GM18870 (cell line): ENCODE measurements around the gene EXOC6B.
A peak's percentile ranks its signal among the peaks of the same experiment; 100 is the strongest.

Experiments used
- ATAC-seq: cut with Tn5 transposase; IDR thresholded peaks from one replicate; pipeline ENCODE4 v1.9.1; 2021; ENCODE audit warnings: moderate library complexity; ENCODE audit not compliant: unreplicated experiment

EXOC6B gene

GRCh38 chr2:72825257-72826155 lies at the start of gene EXOC6B:
Gene EXOC6B (minus strand): TSS chr2:72826033.
- peak; percentile 80 for ATAC-seq

GRCh38 chr2:72871880-72872279 lies 46.0 kb upstream of the EXOC6B start:
- ATAC-seq, result no peak

DNA sequence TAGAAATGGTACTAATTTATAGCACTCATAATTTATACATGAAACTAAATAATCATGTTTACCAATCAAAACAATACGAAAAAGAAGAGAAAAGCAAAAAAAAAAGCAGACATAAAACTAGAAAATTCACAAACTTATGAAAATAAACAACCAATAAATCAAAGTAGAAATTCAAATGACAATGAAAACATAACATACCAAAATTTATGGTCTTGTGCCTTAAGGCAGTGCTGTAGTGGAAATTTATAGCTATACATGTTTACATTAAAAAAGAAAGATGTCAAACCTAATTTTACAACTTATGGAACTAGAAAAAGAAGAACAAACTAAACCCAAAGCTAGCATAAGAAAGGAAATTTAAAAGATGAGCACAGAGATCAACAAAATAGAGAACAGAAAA lies 45.2 kb upstream of the EXOC6B start:
- ATAC-seq, result no peak

GRCh38 chr2:72864500-72864899 lies 38.7 kb upstream of the EXOC6B start:
- peak; percentile 74 for ATAC-seq

DNA sequence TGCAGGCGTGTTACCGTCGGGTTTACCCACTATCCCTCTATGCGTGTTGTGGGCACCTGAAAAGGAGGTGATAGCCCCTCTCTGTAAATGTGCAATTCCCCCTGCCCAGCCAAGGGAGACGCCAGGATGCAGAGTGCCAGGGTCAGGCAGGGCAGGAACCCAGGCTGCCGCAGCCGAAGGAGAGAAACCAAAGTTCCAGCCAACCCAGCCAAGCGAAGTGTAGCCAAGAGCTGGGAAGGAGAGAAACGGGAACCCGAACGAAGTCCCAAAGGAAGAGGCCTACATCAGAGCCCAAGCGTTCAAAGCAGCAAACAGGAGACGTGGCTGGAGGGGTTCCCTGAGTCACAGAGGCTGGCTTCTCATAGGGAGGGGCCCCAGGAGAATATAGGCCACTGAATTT lies 37.2 kb upstream of the EXOC6B start:
- ATAC-seq, result no peak

DNA sequence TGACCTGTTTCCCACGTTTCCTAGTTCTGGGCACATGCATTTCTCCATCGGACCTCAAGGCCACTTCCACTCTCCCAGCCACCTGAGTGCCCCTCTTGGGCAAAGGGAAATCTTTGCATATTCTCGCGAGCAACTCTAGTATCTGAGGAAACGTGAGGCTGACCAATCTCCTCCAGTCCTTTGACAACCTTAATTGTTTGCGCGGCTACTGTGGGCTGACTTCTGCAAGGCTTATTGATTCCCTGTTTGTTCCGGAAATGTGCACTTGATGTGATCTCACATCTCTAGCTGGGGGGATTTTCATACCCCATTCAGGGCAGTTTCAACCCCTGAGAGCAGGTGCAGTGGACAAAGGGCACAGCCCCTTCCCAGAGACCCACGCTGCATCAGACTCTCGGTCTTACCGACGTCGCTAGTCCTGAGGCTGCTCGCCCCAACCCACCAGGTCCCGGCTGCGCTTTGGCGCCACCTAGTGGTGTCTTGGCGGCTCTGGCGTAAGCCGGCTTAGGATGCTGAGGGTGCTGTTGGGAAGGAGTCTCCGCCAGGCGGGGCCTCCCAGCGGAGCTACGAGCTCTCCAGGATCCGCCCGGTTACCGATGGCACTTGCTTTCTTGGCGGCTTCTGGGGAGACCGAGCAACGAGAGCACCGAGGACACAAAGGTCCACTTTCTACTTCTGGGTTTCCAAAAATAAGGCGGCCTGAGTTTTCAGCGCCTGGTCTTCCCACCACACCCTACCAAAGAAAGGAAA lies 36.6 kb upstream of the EXOC6B start:
- peak; percentile 71 for ATAC-seq

- peak; percentile 53 for ATAC-seq
These were observed 34.0 kb upstream of the EXOC6B start for GRCh38 chr2:72859831-72860262.

- no peak for ATAC-seq
These were observed 25.5 kb upstream of the EXOC6B start for GRCh38 chr2:72851333-72851732.

DNA sequence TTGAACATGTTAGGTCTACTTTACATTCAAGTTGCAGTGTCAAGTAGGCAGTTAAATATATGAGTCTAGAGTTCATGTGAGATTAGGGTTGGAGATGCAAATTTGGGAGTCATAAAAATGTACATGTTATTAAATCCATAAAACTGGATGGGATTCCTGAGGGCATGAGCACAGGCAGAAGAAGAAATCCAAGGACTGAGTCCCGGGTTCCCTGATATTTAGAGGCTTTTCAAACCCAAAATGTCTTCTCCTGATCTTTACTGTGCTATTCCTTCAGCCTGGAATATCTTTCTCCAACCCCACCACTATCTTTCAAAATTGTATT lies 23.3 kb upstream of the EXOC6B start:
- ATAC-seq, result no peak

GRCh38 chr2:72848436-72849137 lies 22.8 kb upstream of the EXOC6B start:
- ATAC-seq, result no peak

DNA sequence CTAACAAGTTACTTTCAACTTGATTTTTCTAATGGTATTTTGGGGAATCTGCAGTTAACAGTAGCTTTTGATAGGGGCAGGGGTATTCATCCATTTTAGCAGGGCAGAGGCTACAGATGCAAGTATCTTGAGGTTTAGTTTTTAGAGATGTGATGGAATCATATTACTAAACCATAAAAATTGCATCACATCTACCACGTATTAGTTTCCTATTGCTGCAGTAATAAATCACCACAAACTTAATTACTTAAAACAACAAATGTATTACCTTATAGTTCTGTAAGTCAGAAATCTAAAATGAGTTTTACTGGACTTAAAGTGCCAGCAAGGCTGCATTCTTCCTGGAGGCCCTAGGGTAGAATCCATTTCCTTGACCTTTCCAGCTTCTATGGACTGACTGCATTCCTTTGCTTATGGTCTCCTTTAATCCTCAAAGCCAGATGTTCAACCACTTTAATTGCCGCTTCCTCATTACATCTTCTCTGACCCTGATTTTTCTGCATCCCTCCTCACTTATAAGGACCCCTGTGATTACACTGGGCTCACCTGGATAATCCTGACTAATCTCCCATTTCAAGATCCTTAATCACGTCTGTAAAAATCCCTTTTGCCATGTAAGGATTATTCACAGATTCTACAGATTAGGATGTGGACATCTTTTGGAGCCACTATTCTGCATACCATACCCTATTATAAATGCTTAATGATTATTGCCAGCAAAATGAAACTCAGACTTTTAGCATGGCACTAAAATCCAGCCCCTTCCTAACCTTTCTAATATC lies 21.9 kb upstream of the EXOC6B start:
- no peak for ATAC-seq

GRCh38 chr2:72846171-72847095 lies 20.6 kb upstream of the EXOC6B start:
- peak; percentile 99 for ATAC-seq

GRCh38 chr2:72843301-72843700 lies 17.5 kb upstream of the EXOC6B start:
- no peak for ATAC-seq

DNA sequence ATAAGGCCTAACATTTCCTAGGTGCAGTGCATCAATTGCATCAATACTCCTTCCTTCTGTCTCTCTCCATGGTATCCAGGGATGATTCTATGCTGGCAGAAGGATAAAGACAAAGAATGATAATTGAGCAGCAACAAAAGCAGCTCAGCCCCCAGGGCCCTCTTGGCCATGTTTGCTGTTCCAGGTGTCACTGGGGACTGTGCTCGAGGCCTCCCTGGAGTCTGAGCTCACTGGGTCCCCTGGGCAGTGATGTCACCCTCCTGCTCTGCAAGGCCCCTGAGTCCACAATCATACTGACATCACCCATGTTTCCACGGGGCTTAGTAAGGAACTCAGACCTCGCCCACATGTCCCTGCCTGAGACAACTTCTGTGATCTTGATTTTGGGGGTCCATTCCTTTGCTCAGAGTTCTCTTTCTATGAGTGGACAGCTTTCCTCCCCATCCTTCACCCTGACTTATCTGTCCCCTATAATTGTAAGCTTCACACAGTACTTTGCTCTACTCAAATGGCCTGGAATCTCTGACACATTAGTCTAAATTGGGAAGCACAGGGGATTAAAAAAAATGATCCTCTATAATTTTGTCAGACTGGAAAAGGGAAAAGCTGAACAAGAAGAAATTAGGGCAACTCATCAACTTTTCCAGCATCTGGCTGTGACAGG lies 15.8 kb upstream of the EXOC6B start:
- ATAC-seq, result no peak

DNA sequence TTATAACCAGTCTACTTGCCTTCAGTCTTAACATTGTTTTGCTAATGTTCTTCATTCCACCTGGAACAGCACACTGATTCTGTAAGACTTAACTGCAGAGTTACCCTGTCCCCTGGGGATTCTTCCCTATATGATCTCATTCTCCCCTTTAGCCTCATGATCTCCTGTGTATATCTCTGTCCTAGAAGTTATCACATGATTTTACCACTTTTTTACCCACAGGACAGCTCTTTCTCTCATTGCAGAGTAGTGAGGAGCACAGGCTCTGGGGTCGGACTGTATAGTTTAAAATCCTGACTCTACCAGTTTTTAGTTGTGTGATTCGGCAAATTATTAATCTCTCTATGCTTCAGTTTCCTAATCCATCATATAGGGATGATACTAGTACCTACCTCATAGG lies 14.2 kb upstream of the EXOC6B start:
- no peak for ATAC-seq

- no peak for ATAC-seq
These were observed 11.3 kb upstream of the EXOC6B start for GRCh38 chr2:72837171-72837570.

DNA sequence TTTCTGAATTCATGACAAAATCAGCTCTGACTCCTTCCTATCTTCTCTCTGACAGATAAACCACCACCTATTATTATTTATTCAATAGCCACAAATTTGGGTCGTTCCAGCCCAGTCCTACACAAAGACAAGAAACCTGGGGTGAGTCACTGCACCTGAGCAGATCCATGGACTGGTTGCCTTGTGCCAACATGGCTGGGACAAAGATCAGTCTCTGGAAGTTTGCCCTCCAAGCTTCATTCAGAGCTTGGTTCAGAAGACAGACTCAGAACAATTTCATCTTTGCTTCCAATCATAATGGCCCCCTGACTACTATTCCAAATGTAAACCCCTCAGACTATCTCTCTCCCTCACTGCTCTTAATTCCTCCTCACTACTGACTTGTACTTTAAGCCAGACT lies 9.6 kb upstream of the EXOC6B start:
- no peak for ATAC-seq

DNA sequence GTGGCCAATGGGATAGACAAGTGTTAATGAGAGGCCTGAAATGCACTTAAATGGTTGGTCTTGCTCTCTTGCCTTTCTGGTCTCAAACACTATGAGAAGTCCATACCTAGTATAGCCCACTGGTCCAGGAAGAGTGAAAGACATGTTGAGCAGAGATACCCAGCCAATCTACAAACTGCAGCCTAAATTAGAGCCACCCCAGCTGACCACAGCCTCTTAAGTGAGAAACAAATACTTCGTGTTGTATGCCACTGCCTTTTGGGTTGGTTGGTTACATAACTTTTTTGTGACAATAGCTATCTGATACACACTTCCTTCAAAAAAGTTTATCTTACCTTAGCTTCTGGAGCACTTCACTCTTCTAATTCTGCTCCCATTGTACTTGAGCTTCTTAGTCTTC lies 8.8 kb upstream of the EXOC6B start:
- ATAC-seq, result no peak

DNA sequence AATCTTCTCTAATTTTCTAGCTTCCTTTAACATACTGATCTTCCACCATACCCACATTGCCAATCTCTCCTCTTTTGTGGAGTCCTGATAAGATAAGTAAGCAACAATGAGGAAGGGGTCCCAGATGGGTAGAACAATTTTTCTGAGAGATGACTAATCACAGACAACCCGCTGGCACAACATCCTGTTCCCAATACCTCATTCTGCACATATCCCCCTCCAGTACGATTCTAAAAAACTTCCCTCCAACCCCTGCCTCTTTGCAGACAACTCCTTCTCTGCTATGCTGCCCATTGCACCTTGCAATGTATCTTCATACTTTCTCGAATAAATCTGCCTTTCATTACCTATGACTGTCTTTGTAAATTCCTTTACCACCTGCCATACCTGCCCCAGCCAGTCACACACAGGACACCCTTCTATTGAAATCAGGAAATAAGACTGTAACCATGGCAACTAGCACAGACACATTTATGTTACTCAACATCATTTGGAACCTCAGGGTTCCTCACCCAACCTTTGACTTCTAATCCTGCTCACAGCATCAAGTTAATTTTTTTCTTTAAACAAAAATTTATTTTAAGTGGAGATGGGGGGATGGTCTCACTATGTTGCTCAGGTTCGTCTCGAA lies 7.4 kb upstream of the EXOC6B start:
- ATAC-seq, result no peak
